Right renal cortex interstitium (tissue), 3 donors: ENCODE results near the gene CASP3. TPM values are rescaled to one million over a fixed set of nuclear protein-coding genes. Genes with fewer than 3 reads are reported as not detected.
"Not testable (repeated sequence)": the region's sequence is repeated elsewhere in the genome, so short reads cannot be mapped to it uniquely, and the experiment has no call there.

Experiments used
- DNase-seq, 3 donors: peaks; one replicate each; pipeline ENCODE4 v3.0.0-alpha.2; 2013; ENCODE audit warnings: low read depth in 3 of 3, low spot score in 2 of 3
- polyA plus RNA-seq, 3 donors: library from polyadenylated mRNA; unstranded; fragments of 120-200 nt; gene quantifications; one replicate each; pipeline ENCODE4 v1.2.1, GENCODE V29; 2013; ENCODE audit not compliant: insufficient read length in 3 of 3

CASP3 gene
- polyA plus RNA-seq, 3 donors = 35.5 to 39.5 (median 36.1) TPM

DNA sequence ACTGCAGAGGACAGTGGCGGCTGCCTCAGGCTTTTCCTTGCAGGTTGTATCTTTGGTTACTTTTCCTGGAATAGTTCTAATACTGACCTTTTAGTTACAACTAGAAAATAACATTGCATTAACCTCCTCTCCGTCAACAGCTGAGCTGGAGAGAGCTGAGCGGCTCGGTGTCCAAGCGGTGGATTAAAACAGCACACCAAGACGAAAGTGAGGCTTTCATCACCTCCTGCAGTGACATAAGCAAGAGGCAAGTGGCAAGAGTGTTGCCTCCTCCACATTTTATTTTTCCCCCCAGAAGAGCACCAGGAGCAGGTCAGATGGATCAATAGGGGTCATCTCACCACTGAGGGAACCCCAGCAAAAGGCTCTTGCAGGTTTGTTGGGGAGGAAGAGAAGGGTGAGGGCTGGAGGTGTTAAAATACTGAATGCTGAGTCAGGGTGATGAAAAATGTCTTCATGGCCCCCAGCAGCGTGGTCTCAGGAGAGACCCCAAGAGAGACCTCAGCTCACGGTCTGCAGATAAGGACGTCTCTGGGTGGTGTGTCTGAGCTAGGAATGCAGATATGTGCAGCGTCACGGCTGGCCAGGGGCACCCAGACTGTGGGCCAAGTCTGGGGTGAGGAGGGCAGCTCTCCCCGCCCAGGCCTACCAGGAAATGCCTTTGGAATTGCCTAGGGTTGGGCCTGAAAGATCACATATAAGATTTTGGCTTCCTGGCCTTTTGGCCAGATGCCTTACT lies 50.3 kb downstream of the CASP3 start:
- DNase-seq = no peak

DNA sequence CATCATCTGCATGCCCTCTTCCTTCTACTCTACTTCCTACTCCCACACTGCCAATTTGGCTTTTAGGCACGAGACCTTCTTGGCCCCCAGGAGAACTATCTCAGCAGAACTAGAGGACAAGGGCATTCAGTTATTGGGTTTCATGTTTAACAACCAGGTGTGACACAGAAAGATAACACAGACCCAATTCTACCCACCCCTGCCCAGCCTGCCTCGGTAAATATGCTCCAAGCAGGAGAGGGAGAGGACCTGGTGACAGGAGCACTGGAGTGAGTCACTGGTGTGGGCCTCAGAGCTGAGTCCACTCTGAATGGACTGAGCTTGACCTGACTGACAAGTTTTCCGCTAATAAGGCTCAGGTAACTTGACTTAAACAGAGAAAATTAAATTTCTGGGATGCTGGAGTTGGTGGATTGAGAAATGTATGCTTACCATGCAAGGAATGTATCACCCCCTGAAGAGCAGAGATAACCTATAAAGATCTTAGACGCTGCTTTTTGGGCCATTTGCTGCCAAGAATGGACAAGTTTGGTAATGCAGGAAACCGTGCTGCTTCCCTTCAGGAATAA lies 52.5 kb downstream of the CASP3 start:
- no peak for DNase-seq

DNA sequence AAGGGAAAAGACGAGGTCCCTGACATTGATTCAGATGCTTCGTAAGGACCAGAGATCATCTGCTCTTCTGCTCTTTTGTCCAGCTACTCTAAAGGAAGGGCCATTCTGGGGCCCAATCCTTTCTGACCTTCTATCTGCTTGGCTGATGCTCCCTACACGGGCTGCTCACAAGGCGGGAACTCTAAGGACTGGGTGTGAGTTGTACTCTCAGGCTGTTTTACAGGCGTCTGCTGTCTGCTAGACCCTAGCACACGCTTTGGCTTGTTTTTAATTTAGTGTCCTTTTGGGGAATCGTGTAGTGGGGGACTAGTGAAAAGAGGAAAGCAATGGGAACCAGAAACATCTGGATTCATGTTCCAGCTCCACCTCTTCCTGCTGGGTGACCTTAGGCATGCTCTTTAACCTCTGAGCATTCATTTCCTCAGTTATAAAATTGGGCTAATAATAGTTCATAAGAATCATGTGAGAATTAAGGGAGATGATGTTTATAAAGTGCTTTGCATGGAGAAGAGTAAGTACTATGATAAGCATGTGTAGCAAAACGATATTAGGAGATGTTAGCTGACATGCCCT lies 53.1 kb downstream of the CASP3 start:
- DNase-seq = no peak

DNA sequence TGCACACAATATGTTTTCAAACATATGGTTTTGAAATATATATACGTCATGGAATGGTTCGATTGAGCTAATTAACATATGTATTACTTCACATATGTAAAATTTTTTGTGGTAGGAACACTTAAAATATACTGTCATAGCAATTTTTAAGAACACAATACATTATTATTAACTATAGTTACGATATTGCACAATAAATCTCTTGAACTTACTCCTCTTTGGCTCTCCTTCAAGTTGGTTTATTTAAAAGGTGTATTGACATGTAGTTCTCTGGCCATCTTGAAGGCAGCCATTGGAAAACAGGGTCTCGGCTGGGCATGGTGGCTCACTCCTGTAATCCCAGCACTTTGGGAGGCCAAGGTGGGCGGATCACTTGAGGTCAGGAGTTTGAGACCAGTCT lies 53.8 kb downstream of the CASP3 start:
- DNase-seq = no peak

DNA sequence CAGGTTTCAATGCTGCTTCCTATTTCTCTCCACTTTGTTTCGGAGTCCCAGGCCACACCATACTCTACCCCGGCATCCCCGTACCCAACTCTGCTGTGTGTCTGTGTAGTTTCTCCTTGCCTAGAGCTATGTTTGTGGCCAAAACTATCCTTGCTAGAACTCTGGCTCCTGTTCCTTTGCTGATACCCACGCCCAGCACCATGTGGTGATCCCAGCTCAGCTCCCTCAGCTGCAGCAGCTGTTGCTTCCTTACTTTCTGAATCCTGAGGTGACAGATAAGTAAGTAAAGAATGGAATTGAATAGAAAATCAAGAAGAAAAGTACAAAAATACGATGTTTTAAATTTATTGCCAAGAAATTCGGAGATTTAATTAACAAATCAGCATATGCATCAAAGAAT lies 55.8 kb downstream of the CASP3 start:
- DNase-seq = no peak

DNA sequence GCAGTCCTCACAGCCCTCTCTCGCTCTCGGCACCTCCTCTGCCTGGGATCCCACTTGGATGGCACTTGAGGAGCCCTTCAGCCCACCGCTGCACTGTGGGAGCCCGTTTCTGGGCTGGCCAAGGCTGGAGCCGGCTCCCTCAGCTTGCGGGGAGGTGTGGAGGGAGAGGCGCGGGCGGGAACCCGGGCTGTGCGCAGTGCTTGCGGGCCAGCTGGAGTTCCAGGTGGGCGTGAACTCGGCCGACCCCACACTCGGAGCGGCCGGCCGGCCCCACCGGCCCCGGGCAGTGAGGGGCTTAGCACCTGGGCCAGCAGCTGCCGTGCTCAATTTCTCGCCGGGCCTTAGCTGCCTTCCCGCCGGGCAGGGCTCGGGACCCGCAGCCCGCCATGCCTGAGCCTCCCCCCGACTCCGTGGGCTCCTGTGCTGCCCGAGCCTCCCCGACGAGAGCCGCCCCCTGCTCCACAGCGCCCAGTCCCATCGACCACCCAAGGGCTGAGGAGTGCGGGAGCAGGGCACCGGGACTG lies 57.4 kb downstream of the CASP3 start:
- not testable (repeated sequence) for DNase-seq

DNA sequence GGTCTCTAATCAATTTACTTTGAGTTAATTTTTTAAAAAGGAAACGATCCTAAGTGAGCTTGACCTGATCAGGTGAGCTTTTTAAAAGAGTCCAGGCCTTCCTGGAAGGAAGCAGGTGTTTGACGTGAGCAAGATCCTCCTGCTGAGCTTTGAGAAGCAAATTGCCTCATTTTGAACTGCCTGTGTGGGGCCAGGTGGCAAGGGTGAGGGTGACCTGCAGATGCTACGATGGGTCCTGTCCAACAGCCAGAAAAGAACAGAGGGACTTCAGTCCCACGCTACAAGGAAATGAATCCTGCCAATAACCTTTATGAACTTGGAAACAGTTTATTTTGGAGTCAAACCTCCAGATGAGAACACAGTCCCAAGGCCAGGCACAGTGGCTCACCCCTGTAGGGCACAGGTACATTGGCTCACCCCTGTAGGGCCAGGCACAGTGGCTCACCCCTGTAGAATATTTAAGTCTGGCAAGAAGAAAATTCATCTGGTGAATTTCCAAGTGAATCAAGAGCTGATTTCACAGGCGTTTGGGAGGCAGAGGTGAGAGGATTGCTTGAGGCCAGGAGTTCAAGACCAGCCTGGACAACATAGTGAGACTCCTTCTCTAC lies 58.1 kb downstream of the CASP3 start:
- no peak for DNase-seq

DNA sequence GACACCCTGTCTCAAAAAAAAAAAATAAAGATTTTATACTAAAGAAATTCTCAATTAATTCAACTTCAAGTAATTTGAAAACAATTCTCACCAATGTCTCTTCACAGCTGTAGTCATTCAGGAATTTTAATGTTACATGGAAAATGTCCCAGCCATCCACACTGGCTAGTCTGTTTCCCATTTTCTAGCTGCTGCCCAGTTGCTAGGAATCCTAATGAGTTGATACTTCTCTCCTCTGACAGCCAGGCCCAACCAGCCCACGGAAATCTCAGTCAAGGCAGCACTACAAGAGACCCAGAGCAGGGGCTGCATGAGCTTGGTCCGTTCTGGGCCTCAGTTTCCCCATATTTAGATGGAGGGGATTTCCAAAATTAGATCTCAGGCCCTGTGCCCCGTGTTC lies 59.1 kb downstream of the CASP3 start:
- no peak for DNase-seq

DNA sequence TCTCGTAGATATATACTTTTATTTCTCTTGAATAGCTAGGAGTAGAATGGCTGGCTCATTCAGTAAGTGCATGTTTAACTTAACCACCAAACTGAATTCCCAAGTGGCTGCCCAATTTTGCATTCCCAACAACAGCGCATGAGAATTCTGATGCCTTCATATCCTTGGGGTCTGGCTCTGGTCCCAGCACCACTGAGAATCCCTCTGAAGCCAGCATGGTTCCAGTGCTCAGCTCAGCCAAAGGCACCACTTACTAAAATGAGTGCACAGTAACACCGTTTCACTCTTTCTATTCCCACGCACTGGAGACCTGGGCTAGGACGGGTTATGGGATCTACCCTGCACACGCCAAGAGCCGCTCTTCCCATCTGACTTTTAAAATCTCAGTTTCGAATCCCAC lies 60.4 kb downstream of the CASP3 start:
- DNase-seq = no peak

DNA sequence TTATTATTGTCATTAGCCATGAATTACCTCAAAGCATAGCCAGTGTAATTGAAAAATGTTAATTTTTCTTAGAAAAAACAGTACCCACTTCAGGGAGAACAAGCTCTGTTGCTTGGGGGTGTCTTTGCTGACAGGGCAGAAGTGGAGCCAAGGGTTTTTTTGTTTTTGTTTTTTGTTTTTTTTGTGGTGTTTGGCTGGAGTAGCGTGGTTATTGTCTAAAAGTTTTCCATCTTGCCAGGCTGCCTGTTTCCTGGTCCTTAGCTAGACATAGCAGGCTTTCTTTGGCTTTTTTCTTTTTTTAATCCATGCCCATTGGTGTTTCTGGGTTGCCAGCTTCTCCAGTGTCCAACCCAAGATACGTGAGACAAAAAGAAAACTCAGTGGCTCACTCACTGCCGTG lies 61.5 kb downstream of the CASP3 start:
- DNase-seq = no peak

DNA sequence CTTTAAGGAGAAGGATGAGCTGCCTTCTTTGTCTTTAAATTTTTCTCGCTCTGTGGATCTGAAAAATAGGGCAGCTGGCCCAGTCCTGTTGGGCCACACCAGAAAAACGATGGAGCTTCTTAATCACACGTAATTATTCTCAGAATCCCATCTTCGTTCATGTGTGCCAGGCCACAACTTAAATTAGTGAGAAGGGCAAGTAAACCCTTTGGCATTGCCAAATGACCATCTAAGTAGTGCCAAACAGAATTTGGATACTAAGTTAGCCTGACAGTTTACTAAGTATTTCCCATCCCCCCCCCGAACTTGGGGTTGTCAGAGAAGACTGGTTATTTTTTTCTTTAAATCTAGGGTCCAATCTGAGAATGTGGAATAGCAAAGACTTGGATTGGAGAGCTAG lies 62.0 kb downstream of the CASP3 start:
- no peak for DNase-seq

DNA sequence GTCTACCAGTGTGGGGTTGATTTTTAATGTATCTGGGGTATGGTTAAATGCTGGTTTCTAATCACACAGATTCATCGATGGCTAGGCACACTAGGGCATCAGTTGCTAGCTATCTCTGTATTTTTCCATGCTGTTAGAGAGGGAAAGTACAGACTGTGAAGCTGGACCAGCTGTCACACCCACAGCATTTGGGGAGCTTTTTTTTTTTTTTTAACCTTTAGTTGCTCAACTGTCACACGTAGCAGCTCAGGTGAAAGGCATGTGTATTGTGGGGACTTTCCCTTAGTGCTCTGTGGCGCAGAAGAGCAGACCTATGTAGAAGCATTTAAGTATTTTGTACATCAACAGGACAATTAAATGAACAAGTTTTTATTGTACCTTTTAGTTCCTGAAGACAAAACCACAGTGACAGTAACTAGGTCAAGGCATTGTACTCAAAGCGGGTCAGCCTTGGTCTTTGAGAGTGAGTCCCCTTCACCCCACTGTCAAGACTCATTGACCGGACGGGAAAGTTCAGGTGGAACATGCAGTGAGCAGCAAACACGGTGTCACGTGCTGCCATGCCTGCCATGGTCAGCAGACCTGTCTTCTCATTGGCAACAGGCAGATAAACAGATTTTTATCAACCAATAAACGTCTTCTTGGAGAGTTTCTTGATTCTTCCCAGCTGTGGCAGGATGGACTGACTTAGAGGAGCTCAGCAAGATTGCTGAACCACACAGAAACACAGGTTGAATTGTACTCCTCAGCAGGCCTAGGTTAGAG lies 65.3 kb downstream of the CASP3 start:
- DNase-seq = no peak

Other genes starting within 250 kb of the CASP3 start
- gene IRF2, start 174.9 kb downstream of the CASP3 start, polyA plus RNA-seq = 10 to 100 TPM; 35.6 to 42.4 (median 37.9) TPM
- 10 to 100 TPM; 28.0 to 34.5 (median 28.6) TPM for gene PRIMPOL, start 291 bp upstream of the CASP3 start, polyA plus RNA-seq
- gene CENPU, start 84.6 kb upstream of the CASP3 start, polyA plus RNA-seq = 10 to 100 TPM; 27.5 to 51.2 (median 43.0) TPM
- 10 to 100 TPM; 58.0 to 74.8 (median 70.8) TPM for gene ACSL1, start 176.5 kb upstream of the CASP3 start, polyA plus RNA-seq